ENCODE data around the gene CALY. TPM values are rescaled to one million over a fixed set of nuclear protein-coding genes. Genes with fewer than 3 reads are reported as not detected.
A peak's percentile ranks its signal among the peaks of the same experiment; 100 is the strongest.

CALY gene
- total and polyA plus RNA-seq, 11 donors, result 1.7 TPM; not detected in 10

DNA sequence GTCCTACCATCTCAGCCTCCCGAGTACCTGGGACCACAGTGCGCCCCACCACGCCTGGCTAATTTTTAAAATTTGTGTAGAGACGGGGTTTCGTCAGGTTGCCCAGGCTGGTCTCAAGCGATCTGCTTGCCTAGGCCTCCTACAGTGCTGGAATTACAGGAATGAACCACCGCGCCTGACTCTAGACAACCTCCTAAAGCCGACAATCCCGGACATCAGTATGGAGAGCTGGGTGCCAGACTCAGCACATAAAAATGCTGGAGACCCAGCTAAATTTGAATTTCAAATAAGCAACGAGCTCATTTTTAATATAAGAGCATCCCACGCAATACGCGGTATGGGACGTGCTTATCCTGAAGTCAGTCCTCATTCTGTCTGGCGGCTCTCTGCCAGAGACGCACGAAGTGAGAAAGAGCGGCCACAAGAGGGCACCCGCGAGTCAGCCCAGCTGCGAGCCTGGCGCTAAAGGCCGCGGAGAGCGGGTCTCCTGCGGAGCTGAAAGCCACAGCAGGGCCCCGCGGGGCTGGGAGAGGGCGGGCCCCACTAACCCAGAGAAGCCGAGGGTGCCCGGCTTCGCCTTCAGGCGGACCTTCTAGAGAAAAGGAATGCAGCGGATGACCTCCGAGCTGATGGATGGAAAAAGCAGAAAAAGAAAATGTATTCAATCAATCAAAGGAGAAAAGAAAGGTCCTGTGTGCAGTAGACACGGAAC lies 7.0 kb downstream of the CALY start:
- ATAC-seq (peak; percentile 71 to 86 (median 82)), DNase-seq (peak; percentile 78 to 93 (median 87))
- Histone ChIP-seq H3K27ac (no peak overlapping the region), H3K4me3 (peak overlapping the region in 9 of 12 donors; percentile 18 to 37 (median 30)), H3K9me3 (no peaks in the 10 kb centered on the region), H3K36me3 (no peaks in the 10 kb centered on the region), H3K27me3 (peaks cover 46 to 81% (median 68%) of the 10 kb centered on the region in 9 donors), H3K4me1 (peaks cover 0 to 25% (median 14%) of the 10 kb centered on the region in 12 donors)
- TF ChIP-seq POLR2A (IDR thresholded peaks at IDR 0.05), result no peak
- TF ChIP-seq, protein P1, sequence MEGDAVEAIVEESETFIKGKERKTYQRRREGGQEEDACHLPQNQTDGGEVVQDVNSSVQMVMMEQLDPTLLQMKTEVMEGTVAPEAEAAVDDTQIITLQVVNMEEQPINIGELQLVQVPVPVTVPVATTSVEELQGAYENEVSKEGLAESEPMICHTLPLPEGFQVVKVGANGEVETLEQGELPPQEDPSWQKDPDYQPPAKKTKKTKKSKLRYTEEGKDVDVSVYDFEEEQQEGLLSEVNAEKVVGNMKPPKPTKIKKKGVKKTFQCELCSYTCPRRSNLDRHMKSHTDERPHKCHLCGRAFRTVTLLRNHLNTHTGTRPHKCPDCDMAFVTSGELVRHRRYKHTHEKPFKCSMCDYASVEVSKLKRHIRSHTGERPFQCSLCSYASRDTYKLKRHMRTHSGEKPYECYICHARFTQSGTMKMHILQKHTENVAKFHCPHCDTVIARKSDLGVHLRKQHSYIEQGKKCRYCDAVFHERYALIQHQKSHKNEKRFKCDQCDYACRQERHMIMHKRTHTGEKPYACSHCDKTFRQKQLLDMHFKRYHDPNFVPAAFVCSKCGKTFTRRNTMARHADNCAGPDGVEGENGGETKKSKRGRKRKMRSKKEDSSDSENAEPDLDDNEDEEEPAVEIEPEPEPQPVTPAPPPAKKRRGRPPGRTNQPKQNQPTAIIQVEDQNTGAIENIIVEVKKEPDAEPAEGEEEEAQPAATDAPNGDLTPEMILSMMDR (IDR thresholded peaks at IDR 0.05), result peak; percentile 89 to 99 (median 97)
- intact Hi-C loops (cut with DNase I), result loop anchor here (1.0 to 10.0 kb wide), 8 partner anchors 185 to 279 kb away; partner anchors contain the start of gene CYP2E1 (in 1 of the 10)
- WGBS, 4 donors, result 8 to 10% (median 9%) methylated on average over 37 of the region's 37 CpGs

DNA sequence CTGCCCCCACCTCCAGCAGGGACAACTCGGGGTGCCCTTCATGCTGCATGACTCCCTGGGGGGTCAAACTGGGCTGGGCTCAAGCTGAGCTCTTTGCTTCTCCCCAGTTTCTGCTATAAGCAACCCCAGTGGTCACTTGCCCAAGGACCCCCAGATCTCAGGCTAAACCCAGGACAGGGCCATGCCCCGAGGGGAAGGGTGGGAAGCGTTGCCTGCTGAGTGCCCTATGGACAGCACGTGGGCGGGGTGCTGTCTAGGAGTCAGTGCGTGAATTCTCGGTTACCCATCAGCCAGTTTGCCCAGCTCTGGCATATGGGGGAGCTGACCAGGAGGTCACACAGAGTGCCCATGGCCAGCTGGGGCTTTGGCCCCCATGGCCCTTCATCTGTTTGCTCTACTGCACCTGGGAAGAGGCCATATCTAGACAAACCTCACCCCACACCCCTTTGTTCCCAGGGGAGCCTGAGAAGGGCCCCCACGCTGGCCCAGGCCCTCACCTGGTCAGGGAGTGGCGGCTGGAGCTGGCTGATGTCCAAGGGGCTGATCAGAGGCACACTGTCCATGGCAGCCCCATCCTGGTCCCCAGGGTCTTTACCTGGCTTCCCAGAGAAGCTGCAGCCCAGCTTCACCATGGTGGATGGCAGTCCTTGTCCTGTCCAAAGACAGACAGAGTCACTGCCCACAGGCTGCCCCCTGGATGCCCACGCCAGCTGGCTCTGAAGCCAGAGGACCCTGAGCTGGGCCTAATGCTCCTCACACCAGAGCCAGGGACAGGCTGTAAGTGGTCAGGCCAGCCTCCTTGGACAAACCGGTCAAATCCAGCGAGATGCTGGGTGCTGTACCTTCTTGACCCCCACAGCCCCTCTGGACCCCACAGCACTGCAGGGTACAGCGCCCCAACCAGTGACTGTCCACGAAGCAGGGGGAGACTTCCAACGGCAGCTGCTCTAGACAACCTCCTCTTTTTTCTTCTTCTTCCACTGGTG lies 8.0 kb downstream of the CALY start:
- Histone ChIP-seq H3K27ac (no peak overlapping the region), H3K27me3 (peaks cover 44 to 79% (median 66%) of the 10 kb centered on the region in 9 donors), H3K4me1 (peaks cover 0 to 29% (median 14%) of the 10 kb centered on the region in 12 donors), H3K9me3 (no peaks in the 10 kb centered on the region), H3K4me3 (no peak overlapping the region), H3K36me3 (no peaks in the 10 kb centered on the region)
- ATAC-seq, result no peak
- WGBS, 4 donors, result 74 to 85% (median 77%) methylated on average over 14 to 15 of the region's 15 CpGs
- peak in 1 of 5 donors; percentile 19 for DNase-seq
- TF ChIP-seq, protein P1 (IDR thresholded peaks at IDR 0.05), result no peak
- no peak for TF ChIP-seq POLR2A (IDR thresholded peaks at IDR 0.05)
- intact Hi-C loops (cut with DNase I), result loop anchor here in 9 of 10 donors (1.0 to 10.0 kb wide), 7 partner anchors 189 to 280 kb away; partner anchors contain the start of gene CYP2E1 (in 1 of the 9)

DNA sequence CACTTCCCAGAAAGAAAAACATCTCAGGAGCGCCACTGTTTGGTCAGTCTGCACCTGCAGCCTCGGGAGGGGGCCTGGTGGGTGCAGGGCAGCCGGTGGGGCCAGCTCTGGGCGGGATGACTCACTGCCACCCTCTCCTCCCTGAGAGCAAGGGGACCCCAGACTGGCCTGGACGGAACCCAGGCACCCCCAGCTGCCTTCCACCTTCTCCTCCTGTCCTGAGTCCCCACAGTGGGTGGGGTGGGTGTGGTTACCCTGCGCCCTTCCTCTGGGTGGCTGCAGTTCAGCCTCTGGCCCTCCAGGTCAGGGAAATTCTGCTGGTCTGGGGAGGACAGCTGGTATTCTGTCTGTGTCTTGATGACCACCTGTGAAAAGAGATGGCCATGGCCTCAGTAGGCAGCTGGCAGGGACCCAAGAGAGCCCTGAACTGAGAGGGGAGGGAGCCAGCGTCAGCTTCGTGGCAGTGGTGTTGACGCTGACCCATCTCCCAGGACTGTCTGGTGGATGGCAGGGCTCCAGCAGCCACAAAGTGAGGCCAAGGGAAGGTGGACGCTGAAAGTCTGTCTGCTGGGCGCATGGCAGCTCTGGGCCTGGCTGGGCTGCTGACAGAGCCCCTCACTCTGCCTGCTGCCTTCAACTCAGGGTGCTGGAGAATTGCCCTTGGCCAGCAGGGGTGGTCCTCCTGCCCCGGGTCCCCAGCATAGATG lies 8.9 kb downstream of the CALY start:
- Histone ChIP-seq H3K27ac (no peak overlapping the region), H3K4me3 (no peak overlapping the region), H3K27me3 (peaks cover 44 to 77% (median 64%) of the 10 kb centered on the region in 9 donors), H3K9me3 (no peaks in the 10 kb centered on the region), H3K4me1 (peaks cover 0 to 29% (median 14%) of the 10 kb centered on the region in 12 donors), H3K36me3 (no peaks in the 10 kb centered on the region)
- ATAC-seq, result no peak
- WGBS, 4 donors, result 38 to 49% (median 47%) methylated on average over 10 to 12 of the region's 12 CpGs
- intact Hi-C loops (cut with DNase I), result loop anchor here in 8 of 10 donors (2.0 to 10.0 kb wide), 5 partner anchors 189 to 279 kb away; partner anchors contain the start of gene CYP2E1 (in 1 of the 8)
- no peak for TF ChIP-seq POLR2A (IDR thresholded peaks at IDR 0.05)
- TF ChIP-seq, protein P1 (IDR thresholded peaks at IDR 0.05), result no peak
- peak in 1 of 5 donors; percentile 20 for DNase-seq

Data from heart left ventricle (tissue), 16 donors.